Lower leg skin (tissue), 4 donors: ENCODE data around the gene ACLY. TPM values are rescaled to one million over a fixed set of nuclear protein-coding genes. Genes with fewer than 3 reads are reported as not detected.

Source experiments
- DNase-seq, 2 donors: peaks; one replicate each; pipeline ENCODE4 v3.0.0-alpha.2; 2019; ENCODE audit warnings: low spot score in 2 of 2
- H3K4me3 ChIP-seq: fragments of 200-600 bp; sonication (generic); 2 replicates; pipeline ENCODE4 v1.5.1; 2017; ENCODE audit warnings: mild to moderate bottlenecking, low read depth; ENCODE audit not compliant: poor library complexity, severe bottlenecking
- POLR2A ChIP-seq, 2 donors: fragments of 450-650 bp; IDR thresholded peaks; one replicate each; pipeline ENCODE4 v1.6.1; 2016 to 2017; ENCODE audit warnings: antibody characterized with exemption in 2 of 2, mild to moderate bottlenecking in 1 of 2, moderate library complexity in 1 of 2
- WGBS, 2 donors: methylation state at CpG; one replicate each; pipeline ENCODE4 v1.1.5; 2018; 5-methylcytosine and 5-hydroxymethylcytosine counted together
- intact Hi-C: fragments of 100-400 bp; cut with DNase I; formaldehyde crosslinking; loops from one replicate; pipeline ENCODE4 v1.15.0; 2023; ENCODE audit warnings: low total_unique reads
- total RNA-seq, 4 donors: library from RNA; depleted of rRNA; stranded (reverse); fragments of >200 nt; gene quantifications; one replicate each; pipeline ENCODE4 v1.1.0, GENCODE V29; 2016
- TF ChIP-seq, protein P1 (sequence below), 3 donors: fragments of 450-650 bp; IDR thresholded peaks; one replicate each; pipeline ENCODE4 v1.5.1; 2016; ENCODE audit warnings: antibody characterized with exemption in 3 of 3, mild to moderate bottlenecking in 3 of 3, moderate library complexity in 2 of 3

Gene ACLY
- total RNA-seq, 4 donors from 2014 or later = 50.3 to 73.0 (median 62.4) TPM

DNA sequence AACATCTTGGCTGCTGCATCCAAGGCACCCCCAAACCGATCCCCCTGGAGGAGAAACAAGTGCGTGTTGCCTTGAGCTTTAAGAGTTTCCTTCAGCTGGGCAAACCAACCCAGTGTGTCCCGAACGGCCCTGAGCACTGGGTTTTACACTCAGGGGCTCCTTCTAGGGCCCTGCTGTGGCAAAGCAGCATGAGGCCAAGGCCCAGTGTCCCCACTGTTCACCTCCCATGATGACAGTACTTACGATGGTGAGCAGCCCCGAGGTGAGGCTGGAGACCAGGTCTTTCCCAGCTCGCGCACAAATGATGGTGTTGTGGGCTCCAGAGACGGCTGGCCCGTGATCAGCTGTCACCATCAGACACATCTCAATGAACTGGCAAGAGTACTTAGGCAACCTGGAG is 47.0 kb downstream of the ACLY start:
- intact Hi-C loops = no loop called here
- no peak overlapping the region for H3K4me3 ChIP-seq
- no peak for DNase-seq
- TF ChIP-seq, protein P1, sequence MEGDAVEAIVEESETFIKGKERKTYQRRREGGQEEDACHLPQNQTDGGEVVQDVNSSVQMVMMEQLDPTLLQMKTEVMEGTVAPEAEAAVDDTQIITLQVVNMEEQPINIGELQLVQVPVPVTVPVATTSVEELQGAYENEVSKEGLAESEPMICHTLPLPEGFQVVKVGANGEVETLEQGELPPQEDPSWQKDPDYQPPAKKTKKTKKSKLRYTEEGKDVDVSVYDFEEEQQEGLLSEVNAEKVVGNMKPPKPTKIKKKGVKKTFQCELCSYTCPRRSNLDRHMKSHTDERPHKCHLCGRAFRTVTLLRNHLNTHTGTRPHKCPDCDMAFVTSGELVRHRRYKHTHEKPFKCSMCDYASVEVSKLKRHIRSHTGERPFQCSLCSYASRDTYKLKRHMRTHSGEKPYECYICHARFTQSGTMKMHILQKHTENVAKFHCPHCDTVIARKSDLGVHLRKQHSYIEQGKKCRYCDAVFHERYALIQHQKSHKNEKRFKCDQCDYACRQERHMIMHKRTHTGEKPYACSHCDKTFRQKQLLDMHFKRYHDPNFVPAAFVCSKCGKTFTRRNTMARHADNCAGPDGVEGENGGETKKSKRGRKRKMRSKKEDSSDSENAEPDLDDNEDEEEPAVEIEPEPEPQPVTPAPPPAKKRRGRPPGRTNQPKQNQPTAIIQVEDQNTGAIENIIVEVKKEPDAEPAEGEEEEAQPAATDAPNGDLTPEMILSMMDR (IDR thresholded peaks at IDR 0.05) = no peak
- TF ChIP-seq POLR2A (IDR thresholded peaks at IDR 0.05) = no peak
- WGBS, 2 donors = 95 to 97% methylated on average over 10 of the region's 10 CpGs

DNA sequence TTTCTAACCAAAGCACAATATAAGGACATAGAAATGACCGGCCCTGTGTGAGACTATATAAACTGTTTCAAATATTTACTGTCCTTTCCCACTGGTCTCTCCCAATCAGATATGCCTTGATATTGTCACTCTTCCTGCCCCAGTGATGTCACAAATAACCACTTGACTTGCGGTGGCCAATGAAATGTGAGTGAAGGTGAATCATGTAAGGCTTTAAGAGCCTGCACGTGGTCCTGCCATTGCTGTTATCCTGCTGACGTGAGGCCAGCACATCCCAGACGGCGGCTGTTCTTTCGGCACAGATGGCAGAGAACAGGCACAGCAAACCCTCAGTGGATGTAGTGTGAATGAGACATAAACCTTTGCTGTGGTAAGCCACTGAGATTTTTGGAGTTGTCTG is 48.1 kb downstream of the ACLY start:
- H3K4me3 ChIP-seq = no peak overlapping the region
- no peak for TF ChIP-seq POLR2A (IDR thresholded peaks at IDR 0.05)
- TF ChIP-seq, protein P1 (IDR thresholded peaks at IDR 0.05) = no peak
- no peak for DNase-seq
- intact Hi-C loops = no loop called here
- 80 to 81% methylated on average over 7 of the region's 7 CpGs for WGBS, 2 donors

GRCh38 chr17:41870097-41870496 is 48.7 kb downstream of the ACLY start:
- DNase-seq = no peak
- 92 to 94% methylated on average over 2 of the region's 2 CpGs for WGBS, 2 donors
- intact Hi-C loops = no loop called here
- TF ChIP-seq POLR2A (IDR thresholded peaks at IDR 0.05) = no peak
- TF ChIP-seq, protein P1 (IDR thresholded peaks at IDR 0.05) = no peak
- no peak overlapping the region for H3K4me3 ChIP-seq

GRCh38 chr17:41869426-41869825 is 49.3 kb downstream of the ACLY start:
- 35 to 59% methylated on average over 9 of the region's 9 CpGs for WGBS, 2 donors
- no peak overlapping the region for H3K4me3 ChIP-seq
- TF ChIP-seq, protein P1 (IDR thresholded peaks at IDR 0.05) = no peak
- no peak for TF ChIP-seq POLR2A (IDR thresholded peaks at IDR 0.05)
- intact Hi-C loops = no loop called here
- DNase-seq = no peak

DNA sequence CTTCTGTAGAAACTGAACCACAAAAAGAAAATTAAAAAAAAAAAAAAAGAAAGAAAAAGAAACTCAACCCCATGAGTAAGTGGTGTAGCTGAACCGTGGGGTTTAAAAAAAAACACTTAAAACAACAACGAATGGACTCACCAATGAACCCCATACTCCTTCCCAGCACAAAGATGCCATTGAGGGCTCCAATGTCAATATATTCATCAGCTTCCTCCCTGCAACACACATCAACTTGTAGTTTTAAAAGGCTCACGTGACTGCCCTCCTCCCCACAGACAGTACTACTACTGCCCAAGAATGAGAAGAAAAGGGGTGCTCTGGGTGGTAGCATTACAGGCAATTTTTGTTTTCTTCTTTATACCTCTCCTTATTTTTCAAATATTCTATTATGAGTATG is 50.2 kb downstream of the ACLY start:
- no peak overlapping the region for H3K4me3 ChIP-seq
- no peak for DNase-seq
- intact Hi-C loops = no loop called here
- TF ChIP-seq, protein P1 (IDR thresholded peaks at IDR 0.05) = no peak
- no peak for TF ChIP-seq POLR2A (IDR thresholded peaks at IDR 0.05)
- 72 to 73% methylated on average over 3 of the region's 3 CpGs for WGBS, 2 donors

GRCh38 chr17:41865596-41865893 is 53.2 kb downstream of the ACLY start:
- 0 to 1% methylated on average over 10 of the region's 10 CpGs for WGBS, 2 donors
- H3K4me3 ChIP-seq = no peak overlapping the region
- DNase-seq = no peak
- no peak for TF ChIP-seq POLR2A (IDR thresholded peaks at IDR 0.05)
- TF ChIP-seq, protein P1 (IDR thresholded peaks at IDR 0.05) = no peak
- intact Hi-C loops = no loop called here
